NCI-H524 treated with DMSO at 0.1 percent for 48 hours (cell line): ENCODE data around the gene CHGA.

Experiments
- DNase-seq: peaks from one replicate; lab custom pipeline; 2025; lab: John Stamatoyannopoulos, UW

Gene CHGA

GRCh38 chr14:92930737-92931602, 8.0 kb downstream of the CHGA start:
- DNase-seq, result no peak

- DNase-seq, result no peak
Measured at GRCh38 chr14:92931681-92932447, 8.9 kb downstream of the CHGA start.

GRCh38 chr14:92932448-92933395, 9.8 kb downstream of the CHGA start:
- DNase-seq, result no peak

GRCh38 chr14:92933481-92933880, 10.5 kb downstream of the CHGA start:
- no peak for DNase-seq

DNA sequence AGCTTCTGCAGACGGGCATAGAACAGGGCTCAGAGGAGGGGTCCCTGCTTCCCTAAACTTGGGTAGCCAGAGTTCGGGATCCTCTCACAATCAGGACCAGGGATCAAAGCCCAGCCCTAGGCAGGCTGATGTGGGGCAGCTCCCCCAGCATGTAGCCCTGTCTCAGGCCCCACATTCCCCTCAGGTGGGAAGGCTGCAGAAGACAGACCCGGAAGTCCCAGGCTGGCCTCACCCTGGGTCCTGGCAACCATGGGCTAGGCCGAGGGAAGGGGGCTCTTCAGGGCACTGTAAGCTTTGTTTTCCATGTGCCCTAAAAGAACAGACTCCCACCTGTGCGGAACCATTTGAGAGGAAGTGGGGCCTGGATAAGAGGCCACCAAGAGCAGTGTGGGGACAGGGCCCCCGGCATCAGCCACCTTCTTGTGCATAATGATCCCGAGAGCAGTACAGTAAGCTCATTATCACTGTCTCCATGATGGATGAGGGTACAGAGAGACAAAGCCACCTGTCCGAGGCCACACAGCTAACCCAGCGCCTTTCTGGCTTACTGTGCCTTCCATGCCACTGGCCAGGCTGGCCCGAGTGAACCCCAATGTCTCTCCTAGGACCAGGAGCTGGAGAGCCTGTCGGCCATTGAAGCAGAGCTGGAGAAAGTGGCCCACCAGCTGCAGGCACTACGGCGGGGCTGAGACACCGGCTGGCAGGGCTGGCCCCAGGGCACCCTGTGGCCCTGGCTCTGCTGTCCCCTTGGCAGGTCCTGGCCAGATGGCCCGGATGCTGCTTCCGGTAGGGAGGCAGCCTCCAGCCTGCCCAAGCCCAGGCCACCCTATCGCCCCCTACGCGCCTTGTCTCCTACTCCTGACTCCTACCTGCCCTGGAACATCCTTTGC, 11.5 kb downstream of the CHGA start:
- no peak for DNase-seq

- DNase-seq, result no peak
Measured at GRCh38 chr14:92935446-92935845, 12.5 kb downstream of the CHGA start.

DNA sequence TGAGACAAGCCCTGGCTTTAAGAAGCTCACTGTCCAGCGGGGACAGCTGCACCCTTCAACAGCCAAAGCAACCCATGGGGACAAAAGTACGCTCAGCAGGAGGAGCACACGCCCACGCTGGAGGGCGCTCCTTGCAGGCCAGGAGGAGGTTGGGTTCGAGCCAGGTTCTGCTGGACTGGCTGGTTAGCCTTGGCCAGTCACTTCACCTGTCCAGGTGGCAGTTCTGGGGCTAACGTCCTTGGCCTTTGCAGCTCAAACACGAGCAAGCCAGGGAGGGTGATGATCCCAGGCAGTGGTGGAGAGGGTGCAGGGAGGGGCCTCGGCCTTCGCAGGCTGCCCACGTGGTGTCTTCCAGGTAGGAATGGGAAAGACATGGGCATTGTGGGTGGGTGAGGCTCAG, 13.1 kb downstream of the CHGA start:
- no peak for DNase-seq

DNA sequence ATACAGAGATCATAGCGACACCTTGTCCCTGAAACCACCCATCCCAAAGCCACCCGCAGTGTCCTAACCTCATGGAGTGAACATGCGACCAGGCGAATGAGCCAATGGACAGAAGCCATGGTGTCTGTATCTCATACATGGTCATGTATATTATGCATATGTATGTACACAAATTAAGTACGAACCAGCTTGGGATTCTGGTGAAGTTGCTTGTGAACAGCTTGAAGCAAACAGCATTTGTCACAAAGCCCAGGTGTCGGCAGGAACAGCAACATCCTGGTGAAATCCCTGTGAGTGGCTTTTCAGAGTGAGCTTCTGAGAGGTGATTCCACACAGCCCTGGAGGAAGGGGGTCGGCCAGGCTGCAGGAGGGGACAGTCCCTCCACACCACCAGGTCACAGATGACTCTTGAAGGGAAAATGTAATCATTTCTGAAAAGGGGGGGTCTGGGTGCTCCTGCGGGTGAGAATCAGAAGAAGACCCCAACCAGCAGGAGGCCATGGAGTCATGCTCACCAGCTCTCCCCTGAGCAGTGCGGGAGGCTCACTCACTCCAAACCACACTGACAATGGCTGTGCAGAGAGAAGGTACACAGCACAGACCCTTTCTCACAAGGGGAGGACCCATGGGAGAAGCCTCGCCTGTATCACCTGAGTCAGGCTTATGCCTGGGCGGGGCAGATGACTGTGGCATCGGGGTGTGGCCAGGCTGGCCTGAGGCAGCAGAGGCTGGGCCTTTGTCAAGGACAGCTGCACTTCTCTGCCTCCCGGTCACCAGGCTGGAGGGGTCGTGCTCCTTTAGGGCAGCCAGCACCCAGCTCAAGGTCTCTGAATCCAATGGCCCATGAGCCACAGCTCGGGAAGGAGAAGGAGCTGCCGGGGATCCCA, 14.3 kb downstream of the CHGA start:
- no peak for DNase-seq

GRCh38 chr14:92938235-92938875, 15.4 kb downstream of the CHGA start:
- DNase-seq, result peak; percentile 55

GRCh38 chr14:92938890-92939671, 16.1 kb downstream of the CHGA start:
- DNase-seq, result no peak

- DNase-seq, result no peak
Measured at GRCh38 chr14:92939699-92940098, 16.7 kb downstream of the CHGA start.

DNA sequence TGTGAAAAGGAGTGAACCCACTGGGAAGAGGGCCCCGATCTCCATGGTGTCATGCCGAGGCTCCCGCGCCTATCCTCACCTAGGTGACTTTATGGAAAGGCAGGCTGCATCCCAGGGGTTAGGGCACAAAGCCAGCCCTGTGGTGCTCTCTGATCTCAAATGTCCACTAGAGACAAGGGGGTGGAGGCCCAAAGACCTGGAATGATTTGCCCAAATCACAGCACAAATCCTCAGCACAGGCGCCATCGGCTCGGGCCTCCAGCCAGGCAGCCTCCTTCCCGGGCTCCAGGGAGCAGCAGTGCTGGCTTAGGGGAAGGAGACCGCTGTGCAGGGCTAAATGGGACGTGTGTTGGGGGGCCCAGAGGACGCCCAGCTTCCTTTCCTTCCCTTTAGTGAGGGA, 17.6 kb downstream of the CHGA start:
- DNase-seq, result no peak

DNA sequence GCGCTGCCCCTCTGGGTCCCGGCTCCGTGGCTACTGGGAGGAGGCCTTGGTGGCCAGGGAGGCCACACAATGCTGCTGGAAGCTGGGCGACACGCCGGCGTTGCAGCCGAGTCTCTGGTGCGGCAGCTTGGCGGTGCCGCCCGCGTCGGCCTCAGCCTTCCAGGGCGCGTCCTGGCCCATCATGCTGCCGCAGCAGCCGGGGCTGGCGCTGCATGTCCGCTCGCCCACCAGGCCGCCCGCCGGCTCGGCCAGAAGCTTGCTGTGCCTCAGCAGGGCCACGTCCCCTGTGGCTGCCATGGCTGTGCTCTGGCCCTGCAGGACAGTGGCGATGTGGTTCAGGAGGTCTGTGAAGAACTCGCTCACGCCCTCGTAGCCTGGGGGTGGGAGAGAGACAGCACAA, 18.6 kb downstream of the CHGA start:
- DNase-seq, result no peak

- no peak for DNase-seq
Measured at GRCh38 chr14:92942136-92942535, 19.2 kb downstream of the CHGA start.

- DNase-seq, result no peak
Measured at GRCh38 chr14:92942576-92942975, 19.6 kb downstream of the CHGA start.

GRCh38 chr14:92942976-92943710, 20.2 kb downstream of the CHGA start:
- DNase-seq, result no peak

DNA sequence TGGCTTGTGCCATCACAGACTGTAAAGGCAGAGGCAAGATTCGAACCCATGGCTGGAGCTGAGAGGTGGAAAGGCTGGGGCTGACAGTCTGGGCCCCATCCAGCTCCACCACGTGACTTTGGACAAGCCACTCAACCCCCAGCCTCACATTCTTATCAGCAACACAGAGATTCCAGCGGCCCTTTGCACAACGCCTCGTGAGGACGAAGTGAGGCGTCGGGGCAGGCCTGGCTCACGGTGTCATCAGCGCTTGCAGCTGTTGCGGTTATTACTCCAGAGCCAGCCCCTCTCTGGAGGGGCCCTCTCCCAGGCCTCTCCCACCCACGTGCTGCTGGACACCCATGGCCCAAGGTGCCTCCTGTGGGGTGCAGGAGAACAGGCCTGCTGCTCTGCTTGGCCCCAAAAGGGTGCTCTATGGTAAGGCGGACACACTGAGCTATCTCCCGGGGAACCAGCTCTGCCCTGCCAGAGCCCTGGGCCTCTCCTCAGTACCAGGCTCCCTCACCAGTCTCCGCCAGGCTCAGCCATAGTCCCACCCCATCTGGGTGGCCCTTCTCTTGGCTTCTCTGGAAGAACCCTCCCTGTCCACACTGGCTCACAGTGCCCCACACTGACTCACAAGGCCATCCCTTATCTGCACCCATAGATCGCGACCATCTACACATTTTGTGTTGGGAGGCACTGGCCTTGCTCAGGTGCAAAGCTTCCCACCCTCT, 21.1 kb downstream of the CHGA start:
- no peak for DNase-seq
